Vagina (tissue), 2 donors: ENCODE measurements around the gene STXBP5. TPM values are rescaled to one million over a fixed set of nuclear protein-coding genes. Genes with fewer than 3 reads are reported as not detected.

Experiments used
- DNase-seq, 2 donors: peaks; one replicate each; pipeline ENCODE4 v3.0.0-alpha.2; 2017; ENCODE audit errors: extremely low spot score in 2 of 2
- H3K27ac ChIP-seq: fragments of 200-600 bp; sonication (generic); one replicate; pipeline ENCODE4 v1.5.1; 2019
- H3K27me3 ChIP-seq: fragments of 200-600 bp; sonication (generic); one replicate; pipeline ENCODE4 v1.5.1; 2019
- H3K36me3 ChIP-seq, 2 donors: fragments of 200-600 bp; sonication (generic); one replicate each; pipeline ENCODE4 v1.5.1; 2017 to 2019
- H3K4me1 ChIP-seq: fragments of 200-600 bp; sonication (generic); one replicate; pipeline ENCODE4 v1.5.1; 2019
- H3K4me3 ChIP-seq, 2 donors: fragments of 200-600 bp; sonication (generic); 1 replicate in 1 of 2; 2 replicates in 1 of 2; pipeline ENCODE4 v1.5.1; 2016 to 2019
- H3K9me3 ChIP-seq: fragments of 200-600 bp; sonication (generic); one replicate; pipeline ENCODE4 v1.5.1; 2019
- CTCF ChIP-seq, 3 experiments: fragments of 450-650 bp in 2 of 3; fragments of 200-600 bp in 1 of 3; sonication (generic) in 1 of 3; IDR thresholded peaks; one replicate each; pipeline ENCODE4 v1.5.1; 2017 to 2019; ENCODE audit warnings: antibody characterized with exemption in 3 of 3, mild to moderate bottlenecking in 2 of 3, moderate library complexity in 2 of 3
- POLR2A ChIP-seq, 2 donors: fragments of 450-650 bp; IDR thresholded peaks; one replicate each; pipeline ENCODE4 v1.6.1; 2017; ENCODE audit warnings: antibody characterized with exemption in 2 of 2, mild to moderate bottlenecking in 2 of 2, moderate library complexity in 2 of 2
- POLR2AphosphoS5 ChIP-seq, 2 donors: sonication (generic); formaldehyde crosslinking; IDR thresholded peaks; one replicate each; pipeline ENCODE4 v1.9.0; 2017; ENCODE audit warnings: antibody characterized with exemption in 2 of 2, mild to moderate bottlenecking in 2 of 2, low read depth in 1 of 2; ENCODE audit not compliant: insufficient read depth in 1 of 2
- intact Hi-C: fragments of 100-400 bp; cut with DNase I; formaldehyde crosslinking; loops from one replicate; pipeline ENCODE4 v1.15.1; 2023
- total RNA-seq: library from RNA; depleted of rRNA; stranded (reverse); fragments of >200 nt; gene quantifications from one replicate; pipeline ENCODE4 v1.2.3, GENCODE V29; 2016

STXBP5 gene
- total RNA-seq, 1 donor from 2014 or later: 33.9 TPM

- no peak for DNase-seq
- Histone ChIP-seq H3K4me3 (no peak overlapping the region), H3K9me3 (no peaks in the 10 kb centered on the region), H3K4me1 (no peaks in the 10 kb centered on the region), H3K27me3 (no peaks in the 10 kb centered on the region), H3K27ac (no peak overlapping the region), H3K36me3 (no peaks in the 10 kb centered on the region)
- intact Hi-C loops: no loop called here
- TF ChIP-seq CTCF (IDR thresholded peaks at IDR 0.05) (no peak), POLR2AphosphoS5 (IDR thresholded peaks at IDR 0.05; ENCODE audit: insufficient read depth in 1 of 2, low read depth in 1 of 2) (no peak), POLR2A (IDR thresholded peaks at IDR 0.05) (no peak)
Observed at GRCh38 chr6:147184379-147184778, 19.8 kb upstream of the STXBP5 start.

- no peak for DNase-seq
- H3K27me3 ChIP-seq: no peaks in the 10 kb centered on the region
- no peaks in the 10 kb centered on the region for H3K4me1 ChIP-seq
- no peak overlapping the region for H3K4me3 ChIP-seq
- no peak overlapping the region for H3K27ac ChIP-seq
- TF ChIP-seq CTCF (IDR thresholded peaks at IDR 0.05): no peak
- TF ChIP-seq POLR2A (IDR thresholded peaks at IDR 0.05): no peak
- TF ChIP-seq POLR2AphosphoS5 (IDR thresholded peaks at IDR 0.05; ENCODE audit: insufficient read depth in 1 of 2, low read depth in 1 of 2): no peak
- no peaks in the 10 kb centered on the region for H3K9me3 ChIP-seq
- intact Hi-C loops: no loop called here
- no peaks in the 10 kb centered on the region for H3K36me3 ChIP-seq
Observed at GRCh38 chr6:147185216-147185615, 19.0 kb upstream of the STXBP5 start.

GRCh38 chr6:147190556-147190955, 13.7 kb upstream of the STXBP5 start:
- intact Hi-C loops: no loop called here
- Histone ChIP-seq H3K27me3 (no peaks in the 10 kb centered on the region), H3K36me3 (no peaks in the 10 kb centered on the region), H3K9me3 (no peaks in the 10 kb centered on the region), H3K27ac (no peak overlapping the region), H3K4me3 (no peak overlapping the region), H3K4me1 (no peaks in the 10 kb centered on the region)
- TF ChIP-seq POLR2AphosphoS5 (IDR thresholded peaks at IDR 0.05; ENCODE audit: insufficient read depth in 1 of 2, low read depth in 1 of 2) (no peak), POLR2A (IDR thresholded peaks at IDR 0.05) (no peak), CTCF (IDR thresholded peaks at IDR 0.05) (no peak)
- DNase-seq: no peak

GRCh38 chr6:147192278-147192911, 11.8 kb upstream of the STXBP5 start:
- Histone ChIP-seq H3K4me1 (no peaks in the 10 kb centered on the region), H3K27me3 (no peaks in the 10 kb centered on the region), H3K4me3 (no peak overlapping the region), H3K9me3 (no peaks in the 10 kb centered on the region), H3K27ac (no peak overlapping the region), H3K36me3 (no peaks in the 10 kb centered on the region)
- no peak for DNase-seq
- TF ChIP-seq POLR2A (IDR thresholded peaks at IDR 0.05): no peak
- TF ChIP-seq CTCF (IDR thresholded peaks at IDR 0.05): no peak
- TF ChIP-seq POLR2AphosphoS5 (IDR thresholded peaks at IDR 0.05; ENCODE audit: insufficient read depth in 1 of 2, low read depth in 1 of 2): no peak
- intact Hi-C loops: no loop called here

GRCh38 chr6:147194652-147195411, 9.4 kb upstream of the STXBP5 start:
- Histone ChIP-seq H3K36me3 (no peaks in the 10 kb centered on the region), H3K9me3 (no peaks in the 10 kb centered on the region), H3K27ac (no peak overlapping the region), H3K27me3 (no peaks in the 10 kb centered on the region), H3K4me3 (no peak overlapping the region), H3K4me1 (no peaks in the 10 kb centered on the region)
- DNase-seq: no peak
- intact Hi-C loops: no loop called here
- TF ChIP-seq CTCF (IDR thresholded peaks at IDR 0.05): no peak
- no peak for TF ChIP-seq POLR2A (IDR thresholded peaks at IDR 0.05)
- no peak for TF ChIP-seq POLR2AphosphoS5 (IDR thresholded peaks at IDR 0.05; ENCODE audit: insufficient read depth in 1 of 2, low read depth in 1 of 2)
